GM13977 (cell line): ENCODE results near the gene LTBP4.
"Not testable (repeated sequence)": the region's sequence is repeated elsewhere in the genome, so short reads cannot be mapped to it uniquely, and the experiment has no call there.

Experiments used
- DNase-seq: peaks from one replicate; pipeline ENCODE4 v3.0.0; 2012; ENCODE audit warnings: low spot score
- CTCF ChIP-seq: IDR thresholded peaks from 2 replicates; pipeline ENCODE4 v1.5.1; 2012; ENCODE audit warnings: mild to moderate bottlenecking, control low read depth; ENCODE audit not compliant: insufficient read depth; ENCODE audit errors: extremely low read depth, missing control alignments
- in situ Hi-C: fragments of 300-500 bp; cut with MboI; formaldehyde crosslinking; loops from one replicate; pipeline ENCODE4 v1.12.0; 2022; ENCODE audit warnings: low sequenced_read_pairs, low pct_unique_long_range_greater_than_20kb, mixed read lengths, inconsistent platforms; ENCODE audit not compliant: unreplicated experiment

The LTBP4 gene

GRCh38 chr19:40619333-40620160, 18.4 kb downstream of the LTBP4 start:
- TF ChIP-seq CTCF = no peak
- in situ Hi-C loops = loop anchor here (25.0 kb wide), 1 partner anchor 307 kb away; no protein-coding TSS in a partner anchor
- no peak for DNase-seq

- no peak for DNase-seq
- no peak for TF ChIP-seq CTCF
- in situ Hi-C loops = loop anchor here (25.0 kb wide), 1 partner anchor 308 kb away; no protein-coding TSS in a partner anchor
These were observed 19.0 kb downstream of the LTBP4 start for GRCh38 chr19:40620161-40620485.

GRCh38 chr19:40621283-40621682, 20.1 kb downstream of the LTBP4 start:
- no peak for DNase-seq
- no peak for TF ChIP-seq CTCF
- in situ Hi-C loops = loop anchor here (25.0 kb wide), 1 partner anchor 309 kb away; no protein-coding TSS in a partner anchor

- no peak for TF ChIP-seq CTCF
- DNase-seq = no peak
- in situ Hi-C loops = loop anchor here (25.0 kb wide), 1 partner anchor 310 kb away; no protein-coding TSS in a partner anchor
These were observed 21.0 kb downstream of the LTBP4 start for GRCh38 chr19:40621966-40622772.

- in situ Hi-C loops = loop anchor here (25.0 kb wide), 1 partner anchor 310 kb away; no protein-coding TSS in a partner anchor
- TF ChIP-seq CTCF = no peak
- DNase-seq = no peak
These were observed 21.6 kb downstream of the LTBP4 start for GRCh38 chr19:40622773-40623075.

- TF ChIP-seq CTCF = no peak
- no peak for DNase-seq
- in situ Hi-C loops = loop anchor here (25.0 kb wide), 1 partner anchor 311 kb away; no protein-coding TSS in a partner anchor
These were observed 22.5 kb downstream of the LTBP4 start for GRCh38 chr19:40623403-40624251.

- DNase-seq = not testable (repeated sequence)
- in situ Hi-C loops = loop anchor here (25.0 kb wide), 1 partner anchor 312 kb away; no protein-coding TSS in a partner anchor
These were observed 23.4 kb downstream of the LTBP4 start for GRCh38 chr19:40624369-40625153.
